Esophagus muscularis mucosa (tissue), 4 donors: Measurements from ENCODE around the gene ZNF770.

Experiments
- CTCF ChIP-seq, 3 experiments: fragments of 200-600 bp in 2 of 3; fragments of 450-650 bp in 1 of 3; sonication (generic) in 2 of 3; IDR thresholded peaks; one replicate each; pipeline ENCODE4 v1.5.1; 2017 to 2019; ENCODE audit warnings: antibody characterized with exemption in 3 of 3, mild to moderate bottlenecking in 2 of 3, moderate library complexity in 1 of 3
- EP300 ChIP-seq: sonication (generic); formaldehyde crosslinking; IDR thresholded peaks from one replicate; pipeline ENCODE4 v1.6.1; 2017; ENCODE audit warnings: antibody characterized with exemption
- POLR2A ChIP-seq: fragments of 450-650 bp; IDR thresholded peaks from one replicate; pipeline ENCODE4 v1.6.1; 2017; ENCODE audit warnings: antibody characterized with exemption, moderate library complexity, mild to moderate bottlenecking, low read depth
- POLR2AphosphoS5 ChIP-seq, 2 donors: sonication (generic); formaldehyde crosslinking; IDR thresholded peaks; one replicate each; pipeline ENCODE4 v1.6.1; 2017; ENCODE audit warnings: antibody characterized with exemption in 2 of 2

- no peak for TF ChIP-seq CTCF (IDR thresholded peaks at IDR 0.05)
- no peak for TF ChIP-seq EP300
- TF ChIP-seq POLR2A: no peak
- no peak for TF ChIP-seq POLR2AphosphoS5 (IDR thresholded peaks at IDR 0.05)
Measured at GRCh38 chr15:34984889-34985630, 3.0 kb downstream of the ZNF770 start.
